Thyroid gland (tissue), 4 donors: ENCODE data around the gene AFAP1L2. TPM values are rescaled to one million over a fixed set of nuclear protein-coding genes. Genes with fewer than 3 reads are reported as not detected.

Source experiments
- DNase-seq, 2 donors: peaks; one replicate each; pipeline ENCODE4 v3.0.0-alpha.2; 2019
- H3K27ac ChIP-seq, 3 donors: fragments of 200-600 bp; sonication (generic); 1 replicate in 2 of 3; 2 replicates in 1 of 3; pipeline ENCODE4 v1.5.1; 2016 to 2019; ENCODE audit warnings: mild to moderate bottlenecking in 1 of 3, moderate library complexity in 1 of 3
- H3K27me3 ChIP-seq: fragments of 200-600 bp; sonication (generic); one replicate; pipeline ENCODE4 v1.5.1; 2019
- H3K36me3 ChIP-seq, 2 donors: fragments of 200-600 bp; sonication (generic); one replicate each; pipeline ENCODE4 v1.5.1; 2016 to 2019
- H3K4me1 ChIP-seq, 2 donors: fragments of 200-600 bp; sonication (generic); one replicate each; pipeline ENCODE4 v1.5.1; 2017 to 2019
- H3K4me3 ChIP-seq, 3 donors: fragments of 200-600 bp; sonication (generic); replicated peaks in 1 of 3; 1 replicate in 2 of 3; 2 replicates in 1 of 3; pipeline ENCODE4 v1.5.1; 2016; ENCODE audit warnings: mild to moderate bottlenecking in 1 of 3
- H3K9me3 ChIP-seq: fragments of 200-600 bp; sonication (generic); one replicate; pipeline ENCODE4 v1.5.1; 2017
- CTCF ChIP-seq, 6 experiments: fragments of 200-600 bp in 3 of 6; fragments of 450-650 bp in 3 of 6; sonication (generic) in 3 of 6; IDR thresholded peaks; one replicate each; pipeline ENCODE4 v1.5.1; 2016 to 2019; ENCODE audit warnings: antibody characterized with exemption in 6 of 6, mild to moderate bottlenecking in 2 of 6, inconsistent platforms in 1 of 6, moderate library complexity in 1 of 6
- POLR2A ChIP-seq, 2 donors: fragments of 450-650 bp; IDR thresholded peaks; one replicate each; pipeline ENCODE4 v1.6.1; 2017; ENCODE audit warnings: antibody characterized with exemption in 2 of 2, mild to moderate bottlenecking in 2 of 2, moderate library complexity in 1 of 2
- WGBS, 2 donors: methylation state at CpG; one replicate each; pipeline ENCODE4 v1.1.5; 2017; 5-methylcytosine and 5-hydroxymethylcytosine counted together
- intact Hi-C: fragments of 100-400 bp; cut with DNase I; formaldehyde crosslinking; loops from one replicate; pipeline ENCODE4 v1.15.1; 2023
- total RNA-seq, 4 donors: library from RNA; depleted of rRNA; stranded (reverse); fragments of >200 nt; gene quantifications; one replicate each; pipeline ENCODE4 v1.2.3, GENCODE V29; 2016

Gene AFAP1L2
- total RNA-seq, 4 donors from 2014 or later = 135 to 356 (median 299) TPM

- intact Hi-C loops = no loop called here
Observed at GRCh38 chr10:114393482-114393881, 10.8 kb downstream of the AFAP1L2 start.

GRCh38 chr10:114392112-114392835, 12.0 kb downstream of the AFAP1L2 start:
- intact Hi-C loops = no loop called here
- H3K27me3 ChIP-seq = no peaks in the 10 kb centered on the region

More at GRCh38 chr10:114393482-114393881, 10.8 kb downstream of the AFAP1L2 start:
- no peaks in the 10 kb centered on the region for H3K27me3 ChIP-seq
- no peaks in the 10 kb centered on the region for H3K36me3 ChIP-seq
- H3K4me1 ChIP-seq = peaks cover 90 to 97% of the 10 kb centered on the region in 2 donors
- TF ChIP-seq POLR2A (IDR thresholded peaks at IDR 0.05) (peak in 1 of 2 donors; percentile 60), CTCF (IDR thresholded peaks at IDR 0.05) (no peak)
- H3K9me3 ChIP-seq = no peaks in the 10 kb centered on the region
- WGBS, 2 donors = 22 to 28% methylated on average over 11 of the region's 11 CpGs
- DNase-seq = peak; percentile 90 to 92
- H3K27ac ChIP-seq = peak overlapping the region; percentile 97 to 98 (median 98)
- no peak overlapping the region for H3K4me3 ChIP-seq

GRCh38 chr10:114391599-114391998, 12.7 kb downstream of the AFAP1L2 start:
- TF ChIP-seq POLR2A (IDR thresholded peaks at IDR 0.05) (no peak), CTCF (IDR thresholded peaks at IDR 0.05) (no peak)
- Histone ChIP-seq H3K27ac (peak overlapping the region; percentile 88 to 98 (median 98)), H3K9me3 (no peaks in the 10 kb centered on the region), H3K4me3 (no peak overlapping the region), H3K27me3 (no peaks in the 10 kb centered on the region), H3K4me1 (peaks cover 90 to 97% of the 10 kb centered on the region in 2 donors), H3K36me3 (no peaks in the 10 kb centered on the region)
- DNase-seq = peak; percentile 56 to 57
- intact Hi-C loops = no loop called here
- 38 to 50% methylated on average over 5 of the region's 5 CpGs for WGBS, 2 donors

More at GRCh38 chr10:114392112-114392835, 12.0 kb downstream of the AFAP1L2 start:
- WGBS, 2 donors = 36 to 46% methylated on average over 5 of the region's 5 CpGs
- Histone ChIP-seq H3K27ac (peak overlapping the region; percentile 97 to 98 (median 98)), H3K4me3 (no peak overlapping the region), H3K36me3 (no peaks in the 10 kb centered on the region), H3K9me3 (no peaks in the 10 kb centered on the region), H3K4me1 (peaks cover 90 to 97% of the 10 kb centered on the region in 2 donors)
- DNase-seq = peak; percentile 68 to 78
- no peak for TF ChIP-seq CTCF (IDR thresholded peaks at IDR 0.05)
- TF ChIP-seq POLR2A (IDR thresholded peaks at IDR 0.05) = no peak

- Histone ChIP-seq H3K27ac (peak overlapping the region; percentile 88 to 98 (median 98)), H3K36me3 (peaks cover 0 to 2% of the 10 kb centered on the region in 2 donors), H3K4me3 (no peak overlapping the region), H3K27me3 (no peaks in the 10 kb centered on the region), H3K4me1 (peaks cover 94 to 97% of the 10 kb centered on the region in 2 donors), H3K9me3 (no peaks in the 10 kb centered on the region)
- 19 to 32% methylated on average over 5 of the region's 5 CpGs for WGBS, 2 donors
- peak; percentile 97 to 98 for DNase-seq
- intact Hi-C loops = no loop called here
- TF ChIP-seq POLR2A (IDR thresholded peaks at IDR 0.05) (peak in 1 of 2 donors; percentile 49), CTCF (IDR thresholded peaks at IDR 0.05) (no peak)
Observed at GRCh38 chr10:114389426-114389825, 14.9 kb downstream of the AFAP1L2 start.

GRCh38 chr10:114388275-114388674, 16.0 kb downstream of the AFAP1L2 start:
- WGBS, 2 donors = 66 to 68% methylated on average over 3 of the region's 3 CpGs
- peaks cover 87 to 91% of the 10 kb centered on the region in 2 donors for H3K4me1 ChIP-seq
- intact Hi-C loops = no loop called here
- no peaks in the 10 kb centered on the region for H3K9me3 ChIP-seq
- DNase-seq = no peak
- peaks cover 0 to 3% of the 10 kb centered on the region in 2 donors for H3K36me3 ChIP-seq
- H3K27me3 ChIP-seq = no peaks in the 10 kb centered on the region
- H3K4me3 ChIP-seq = no peak overlapping the region
- no peak for TF ChIP-seq POLR2A (IDR thresholded peaks at IDR 0.05)
- TF ChIP-seq CTCF (IDR thresholded peaks at IDR 0.05) = no peak
- peak overlapping the region; percentile 83 to 98 (median 90) for H3K27ac ChIP-seq
